Nephron progenitor cell (in vitro differentiated cells): ENCODE data around the gene CITED2.

ENCODE experiments used
- DNase-seq: peaks from one replicate; pipeline ENCODE4 v3.0.0; 2021
- H3K27ac Mint-ChIP-seq: 2 replicates; pipeline ENCODE4 v1.8.0; 2021; ENCODE audit warnings: mild to moderate bottlenecking, moderate library complexity, mixed read lengths
- H3K27me3 Mint-ChIP-seq: 2 replicates; pipeline ENCODE4 v1.8.0; 2021; ENCODE audit warnings: mild to moderate bottlenecking, low read depth, mixed read lengths; ENCODE audit not compliant: poor library complexity
- H3K36me3 Mint-ChIP-seq: 2 replicates; pipeline ENCODE4 v1.8.0; 2021; ENCODE audit warnings: low read depth, mixed read lengths
- H3K4me1 Mint-ChIP-seq: 2 replicates; pipeline ENCODE4 v1.8.0; 2021; ENCODE audit warnings: mixed read lengths
- H3K4me3 Mint-ChIP-seq: 2 replicates; pipeline ENCODE4 v1.8.0; 2021; ENCODE audit warnings: mild to moderate bottlenecking, moderate library complexity, mixed read lengths
- H3K9me3 Mint-ChIP-seq: 2 replicates; pipeline ENCODE4 v1.8.0; 2021; ENCODE audit warnings: mild to moderate bottlenecking, moderate library complexity, mixed read lengths
- TF ChIP-seq, protein P1 (sequence below): fragments of 200-600 bp; sonication (generic); IDR thresholded peaks from 2 replicates; pipeline ENCODE4 v1.5.0; 2021; ENCODE audit warnings: antibody characterized with exemption

Gene CITED2

DNA sequence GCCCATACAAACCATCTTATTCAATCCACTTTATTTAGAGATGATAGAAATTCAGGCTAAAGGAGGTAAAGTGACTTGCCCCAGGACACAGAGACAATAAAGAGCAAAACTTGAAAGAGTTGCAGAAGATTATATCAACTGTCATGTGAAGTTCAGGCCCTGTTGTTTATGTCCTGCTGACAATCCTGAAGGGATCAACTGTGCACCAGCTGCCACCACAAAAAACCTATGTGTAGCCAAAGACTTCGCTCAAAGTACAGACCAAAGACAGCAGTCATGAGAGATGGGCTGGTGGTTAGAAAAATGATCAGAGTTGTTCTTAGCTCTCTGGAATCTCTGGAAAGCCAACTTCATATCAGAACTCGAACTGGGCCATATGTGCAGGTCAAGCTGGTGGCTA is 16.0 kb upstream of the CITED2 start:
- H3K9me3 Mint-ChIP-seq: no peaks in the 10 kb centered on the region
- peaks cover 60% of the 10 kb centered on the region for H3K4me1 Mint-ChIP-seq
- no peak overlapping the region for H3K4me3 Mint-ChIP-seq
- no peak overlapping the region for H3K27ac Mint-ChIP-seq
- TF ChIP-seq, protein P1, sequence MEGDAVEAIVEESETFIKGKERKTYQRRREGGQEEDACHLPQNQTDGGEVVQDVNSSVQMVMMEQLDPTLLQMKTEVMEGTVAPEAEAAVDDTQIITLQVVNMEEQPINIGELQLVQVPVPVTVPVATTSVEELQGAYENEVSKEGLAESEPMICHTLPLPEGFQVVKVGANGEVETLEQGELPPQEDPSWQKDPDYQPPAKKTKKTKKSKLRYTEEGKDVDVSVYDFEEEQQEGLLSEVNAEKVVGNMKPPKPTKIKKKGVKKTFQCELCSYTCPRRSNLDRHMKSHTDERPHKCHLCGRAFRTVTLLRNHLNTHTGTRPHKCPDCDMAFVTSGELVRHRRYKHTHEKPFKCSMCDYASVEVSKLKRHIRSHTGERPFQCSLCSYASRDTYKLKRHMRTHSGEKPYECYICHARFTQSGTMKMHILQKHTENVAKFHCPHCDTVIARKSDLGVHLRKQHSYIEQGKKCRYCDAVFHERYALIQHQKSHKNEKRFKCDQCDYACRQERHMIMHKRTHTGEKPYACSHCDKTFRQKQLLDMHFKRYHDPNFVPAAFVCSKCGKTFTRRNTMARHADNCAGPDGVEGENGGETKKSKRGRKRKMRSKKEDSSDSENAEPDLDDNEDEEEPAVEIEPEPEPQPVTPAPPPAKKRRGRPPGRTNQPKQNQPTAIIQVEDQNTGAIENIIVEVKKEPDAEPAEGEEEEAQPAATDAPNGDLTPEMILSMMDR: no peak
- H3K36me3 Mint-ChIP-seq: no peaks in the 10 kb centered on the region
- no peak for DNase-seq
- peaks cover 2% of the 10 kb centered on the region for H3K27me3 Mint-ChIP-seq

DNA sequence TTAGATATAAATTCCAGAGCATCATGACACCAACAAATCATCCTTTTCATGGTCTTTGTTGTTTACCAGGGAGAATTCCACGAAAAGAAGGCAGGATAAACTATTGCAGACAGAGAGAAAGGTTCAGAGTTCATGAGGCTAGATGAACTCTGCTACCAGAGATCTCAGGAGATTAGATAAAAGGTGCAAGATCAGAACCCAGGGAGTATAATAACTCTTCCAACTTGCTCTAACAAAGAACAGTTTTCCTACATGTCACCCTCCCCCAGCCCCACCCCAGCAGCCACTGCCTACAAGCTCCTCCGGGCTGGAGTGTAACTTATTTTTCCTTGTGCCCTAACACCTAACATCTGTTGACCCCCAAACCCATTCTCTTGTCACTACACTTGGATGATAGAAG is 13.9 kb upstream of the CITED2 start:
- H3K36me3 Mint-ChIP-seq: no peaks in the 10 kb centered on the region
- H3K9me3 Mint-ChIP-seq: peaks cover 1% of the 10 kb centered on the region
- peak overlapping the region; percentile 81 for H3K27ac Mint-ChIP-seq
- H3K4me1 Mint-ChIP-seq: peaks cover 40% of the 10 kb centered on the region
- no peak overlapping the region for H3K4me3 Mint-ChIP-seq
- peaks cover 2% of the 10 kb centered on the region for H3K27me3 Mint-ChIP-seq
- no peak for DNase-seq
- TF ChIP-seq, protein P1: no peak

DNA sequence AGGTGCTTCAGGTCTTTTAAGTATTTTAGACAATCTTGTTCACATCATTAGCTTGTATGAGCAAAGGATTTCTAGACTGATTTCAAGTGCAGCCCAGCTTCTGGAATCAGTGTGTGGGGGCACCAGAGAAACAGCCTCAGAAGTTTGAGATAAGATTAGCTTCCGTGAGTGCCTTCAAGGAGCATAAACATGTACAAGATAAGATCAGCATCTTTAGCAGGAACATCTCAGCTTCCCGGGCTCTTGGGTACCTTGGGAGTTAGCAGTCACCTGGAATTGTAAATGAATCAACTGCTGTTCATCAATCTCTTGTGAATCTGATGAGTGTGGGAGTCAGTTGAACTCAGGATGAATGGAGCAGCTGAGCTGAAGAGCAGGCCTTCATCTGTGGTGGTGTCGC is 12.0 kb upstream of the CITED2 start:
- Mint-ChIP-seq H3K4me1 (peaks cover 23% of the 10 kb centered on the region), H3K4me3 (no peak overlapping the region), H3K9me3 (peaks cover 13% of the 10 kb centered on the region), H3K27ac (no peak overlapping the region), H3K27me3 (peaks cover 2% of the 10 kb centered on the region), H3K36me3 (peaks cover 5% of the 10 kb centered on the region)
- DNase-seq: no peak
- TF ChIP-seq, protein P1: no peak

DNA sequence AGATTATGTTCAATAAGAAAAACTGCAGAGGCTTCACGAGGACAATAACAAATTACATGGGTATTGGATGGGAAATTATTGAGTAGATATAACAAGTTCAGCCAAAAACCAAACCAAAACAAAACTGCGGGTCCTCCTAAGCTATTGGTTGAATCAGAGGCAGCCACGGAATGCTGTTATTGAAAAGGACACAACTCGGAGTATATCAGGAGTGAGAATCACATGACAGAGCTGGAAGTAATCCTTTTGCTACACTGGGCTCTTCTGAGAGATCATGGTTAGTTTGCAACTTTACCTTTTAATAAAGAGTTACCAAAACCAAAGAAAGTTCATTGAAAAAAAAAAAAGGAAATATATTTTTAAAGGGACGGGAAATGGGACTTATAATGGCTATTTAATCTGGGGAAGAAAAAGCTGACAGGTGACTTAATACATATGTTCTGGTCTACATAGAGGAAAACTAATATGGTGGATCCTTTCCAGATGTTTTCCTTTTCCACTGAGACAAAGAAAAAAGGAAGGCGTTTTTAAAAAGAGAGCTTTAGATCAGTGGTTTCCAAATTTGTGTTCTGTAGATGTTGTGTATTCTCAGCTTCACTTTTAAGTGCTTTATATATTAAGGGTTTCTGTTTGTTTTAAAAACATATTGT is 6.9 kb upstream of the CITED2 start:
- peaks cover 17% of the 10 kb centered on the region for H3K9me3 Mint-ChIP-seq
- peaks cover 10% of the 10 kb centered on the region for H3K36me3 Mint-ChIP-seq
- no peak for DNase-seq
- H3K27ac Mint-ChIP-seq: no peak overlapping the region
- H3K27me3 Mint-ChIP-seq: no peaks in the 10 kb centered on the region
- H3K4me1 Mint-ChIP-seq: peaks cover 46% of the 10 kb centered on the region
- no peak overlapping the region for H3K4me3 Mint-ChIP-seq
- TF ChIP-seq, protein P1: no peak

DNA sequence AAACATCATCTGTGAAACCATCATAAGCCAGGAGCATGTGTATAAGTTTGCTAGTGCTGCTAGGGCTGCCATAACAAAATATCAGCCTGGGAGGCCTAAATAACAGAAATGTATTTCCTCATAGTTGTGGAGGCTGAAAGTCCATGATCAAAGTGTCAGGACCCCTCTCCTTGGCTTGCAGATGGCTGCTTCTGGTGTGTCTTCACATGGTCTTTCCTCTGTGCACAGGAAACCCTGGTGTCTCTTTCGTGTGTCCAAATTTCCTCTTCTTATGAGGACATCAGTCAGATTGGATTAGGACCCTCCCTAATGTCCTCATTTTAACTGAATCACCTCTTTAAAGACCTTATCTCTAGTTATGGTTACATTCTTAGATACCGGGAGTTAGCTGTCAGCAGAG is 6.2 kb upstream of the CITED2 start:
- Mint-ChIP-seq H3K4me1 (peaks cover 50% of the 10 kb centered on the region), H3K27ac (no peak overlapping the region), H3K27me3 (no peaks in the 10 kb centered on the region), H3K9me3 (peaks cover 17% of the 10 kb centered on the region), H3K4me3 (no peak overlapping the region), H3K36me3 (peaks cover 10% of the 10 kb centered on the region)
- TF ChIP-seq, protein P1: no peak
- DNase-seq: no peak

DNA sequence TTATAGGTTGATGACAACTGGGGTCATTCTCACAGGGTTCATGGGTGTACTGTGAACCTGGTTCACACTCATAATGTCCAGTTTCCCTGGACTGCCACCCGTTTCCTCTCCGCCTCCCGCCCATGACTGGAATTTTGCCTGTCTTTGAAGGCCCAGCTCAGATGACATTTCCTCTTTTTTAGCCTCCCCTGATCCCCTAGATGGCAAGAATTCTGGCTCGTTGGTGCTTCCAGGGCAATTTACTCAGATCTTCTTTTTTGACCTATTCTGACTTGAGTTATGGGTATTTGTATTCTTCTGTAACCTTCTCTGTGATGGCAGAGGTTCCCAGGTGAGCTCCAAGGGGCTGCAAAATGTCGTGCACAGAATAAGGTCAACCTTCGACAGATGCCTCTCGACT is 5.7 kb upstream of the CITED2 start:
- Mint-ChIP-seq H3K4me3 (no peak overlapping the region), H3K36me3 (peaks cover 10% of the 10 kb centered on the region), H3K4me1 (peaks cover 50% of the 10 kb centered on the region), H3K27ac (peak overlapping the region; percentile 16), H3K27me3 (no peaks in the 10 kb centered on the region), H3K9me3 (peaks cover 17% of the 10 kb centered on the region)
- DNase-seq: no peak
- TF ChIP-seq, protein P1: no peak
